DOHH2 (cell line): Measurements from ENCODE around the gene CRYBG1.

Source experiments
- CTCF ChIP-seq: fragments of 200-600 bp; sonication (generic); IDR thresholded peaks from one replicate; pipeline ENCODE4 v1.5.1; 2014; ENCODE audit warnings: antibody characterized with exemption, mild to moderate bottlenecking, low read depth, low read length; ENCODE audit not compliant: poor library complexity, severe bottlenecking
- EZH2phosphoT487 ChIP-seq: fragments of 200-600 bp; sonication (generic); IDR thresholded peaks from 2 replicates; pipeline ENCODE4 v1.6.1; 2017; ENCODE audit warnings: borderline replicate concordance, mild to moderate bottlenecking, antibody characterized with exemption, low read length, moderate library complexity, mixed read lengths

DNA sequence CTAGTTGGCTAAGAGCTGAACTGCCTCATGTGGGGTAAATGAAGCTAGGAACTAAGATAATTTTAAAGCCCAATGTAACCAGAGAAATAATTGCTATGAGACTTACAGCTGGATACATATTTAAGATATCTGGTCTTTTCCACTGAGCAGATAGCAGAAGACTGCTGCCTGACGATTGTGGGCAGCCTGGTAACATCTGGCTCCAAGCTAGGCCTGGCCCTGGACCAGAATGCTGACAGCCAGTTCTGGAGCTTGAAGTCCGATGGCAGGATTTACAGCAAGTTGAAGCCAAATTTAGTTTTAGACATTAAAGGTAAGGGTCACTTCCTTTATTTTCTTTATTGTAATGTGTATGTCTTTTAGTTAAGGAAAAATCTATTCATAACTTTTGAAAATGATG, 203.1 kb downstream of the CRYBG1 start:
- TF ChIP-seq CTCF: no peak
- TF ChIP-seq EZH2phosphoT487: no peak
